Umbilical cord (tissue), 2 donors: Measurements from ENCODE around the gene VSTM2A. TPM values are rescaled to one million over a fixed set of nuclear protein-coding genes. Genes with fewer than 3 reads are reported as not detected.
"Not testable (repeated sequence)": the region's sequence is repeated elsewhere in the genome, so short reads cannot be mapped to it uniquely, and the experiment has no call there.

ENCODE experiments used
- DNase-seq: peaks from one replicate; pipeline ENCODE4 v3.0.0-alpha.2; 2015; ENCODE audit warnings: low spot score
- total RNA-seq: library from RNA; depleted of rRNA; stranded (reverse); fragments of >200 nt; gene quantifications from one replicate; pipeline ENCODE4 v1.2.3, GENCODE V29; 2014; ENCODE audit warnings: low replicate concordance; ENCODE audit not compliant: insufficient read depth

VSTM2A gene, protein sequence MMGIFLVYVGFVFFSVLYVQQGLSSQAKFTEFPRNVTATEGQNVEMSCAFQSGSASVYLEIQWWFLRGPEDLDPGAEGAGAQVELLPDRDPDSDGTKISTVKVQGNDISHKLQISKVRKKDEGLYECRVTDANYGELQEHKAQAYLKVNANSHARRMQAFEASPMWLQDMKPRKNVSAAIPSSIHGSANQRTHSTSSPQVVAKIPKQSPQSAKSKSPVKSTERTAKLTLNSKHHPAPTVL
- 10.8 TPM for total RNA-seq

GRCh38 chr7:54541669-54542625 is at the start of gene VSTM2A:
Gene VSTM2A (plus strand): TSS chr7:54542375. CDS start chr7:54542731, 356 bp downstream.
- DNase-seq: no peak

- not testable (repeated sequence) for DNase-seq
Measured at GRCh38 chr7:54504531-54504930, 37.6 kb upstream of the VSTM2A start.

- no peak for DNase-seq
Measured at GRCh38 chr7:54529568-54529967, 12.6 kb upstream of the VSTM2A start.

GRCh38 chr7:54538122-54538521 is 4.1 kb upstream of the VSTM2A start:
- DNase-seq: no peak

DNA sequence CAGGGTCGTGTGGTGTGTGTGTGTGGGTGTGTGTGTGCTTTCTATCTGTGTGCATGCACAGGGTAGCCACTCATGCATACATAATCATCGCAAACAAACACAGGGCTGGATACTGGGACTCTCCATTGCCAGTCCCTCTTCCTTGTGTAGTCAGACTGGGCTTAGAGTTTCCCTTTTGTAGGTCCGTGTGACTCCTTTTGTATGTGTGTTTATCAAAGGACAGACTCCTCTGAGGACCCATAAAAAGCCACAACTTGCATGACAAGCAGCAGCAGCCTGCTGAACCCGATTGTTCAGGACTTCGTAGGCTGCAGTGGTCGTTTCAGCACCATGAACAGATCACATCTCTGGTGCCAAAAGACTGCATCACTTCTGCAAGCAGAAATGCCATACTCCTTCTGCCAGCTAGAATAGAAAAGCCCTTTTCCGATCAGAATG is 895 bp downstream of the VSTM2A start:
- peak; percentile 52 for DNase-seq

DNA sequence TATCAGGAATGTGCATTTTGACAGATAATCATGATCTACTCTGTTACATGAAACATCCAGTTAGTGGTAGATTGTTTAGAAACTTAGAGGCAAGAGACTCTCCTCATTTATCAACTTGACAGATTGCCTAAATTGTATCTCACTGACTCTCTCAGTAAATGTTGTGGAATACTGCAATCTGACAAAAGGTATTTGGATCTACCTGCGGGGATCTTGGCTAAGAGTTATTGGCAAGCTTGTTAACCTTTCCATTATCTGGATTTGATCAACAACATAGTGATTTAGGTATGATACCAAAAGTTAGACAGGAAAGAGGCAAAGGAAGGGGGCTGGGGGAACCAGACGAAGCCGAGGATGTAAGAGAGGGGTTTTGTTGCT is 2.0 kb downstream of the VSTM2A start:
- no peak for DNase-seq

DNA sequence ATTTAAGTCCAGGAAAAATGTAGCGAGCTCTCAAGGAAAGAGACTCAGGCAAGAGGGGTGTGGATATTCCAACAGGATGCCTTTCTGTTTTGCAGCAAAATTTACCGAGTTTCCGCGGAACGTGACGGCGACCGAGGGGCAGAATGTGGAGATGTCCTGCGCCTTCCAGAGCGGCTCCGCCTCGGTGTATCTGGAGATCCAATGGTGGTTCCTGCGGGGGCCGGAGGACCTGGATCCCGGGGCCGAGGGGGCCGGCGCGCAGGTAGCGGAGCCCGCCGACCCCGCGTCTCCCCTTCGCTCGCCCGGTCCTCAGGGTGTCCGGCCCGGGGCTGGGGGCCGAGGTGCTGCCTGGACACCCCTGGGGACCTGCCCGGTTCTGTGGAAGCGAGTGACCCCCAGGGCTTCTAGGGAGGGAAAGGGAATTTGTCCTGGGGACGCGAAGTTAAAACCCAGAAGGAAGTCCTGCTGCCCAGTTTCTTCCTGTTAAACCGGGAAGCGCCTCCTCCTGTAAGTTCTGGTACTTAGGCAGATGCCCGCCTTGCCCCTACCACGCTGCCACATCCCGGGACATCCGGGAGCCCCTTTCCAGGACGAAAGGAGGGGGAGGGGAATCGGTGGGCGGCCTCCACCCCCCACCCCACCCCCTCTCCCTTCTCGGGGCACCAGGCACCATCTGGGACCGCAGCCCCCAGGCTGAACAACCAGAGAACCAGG is 2.5 kb downstream of the VSTM2A start:
- DNase-seq: no peak

GRCh38 chr7:54545241-54545563 is 3.0 kb downstream of the VSTM2A start:
- no peak for DNase-seq

- DNase-seq: no peak
Measured at GRCh38 chr7:54546081-54546985, 4.2 kb downstream of the VSTM2A start.

- DNase-seq: no peak
Measured at GRCh38 chr7:54546986-54547314, 4.8 kb downstream of the VSTM2A start.

DNA sequence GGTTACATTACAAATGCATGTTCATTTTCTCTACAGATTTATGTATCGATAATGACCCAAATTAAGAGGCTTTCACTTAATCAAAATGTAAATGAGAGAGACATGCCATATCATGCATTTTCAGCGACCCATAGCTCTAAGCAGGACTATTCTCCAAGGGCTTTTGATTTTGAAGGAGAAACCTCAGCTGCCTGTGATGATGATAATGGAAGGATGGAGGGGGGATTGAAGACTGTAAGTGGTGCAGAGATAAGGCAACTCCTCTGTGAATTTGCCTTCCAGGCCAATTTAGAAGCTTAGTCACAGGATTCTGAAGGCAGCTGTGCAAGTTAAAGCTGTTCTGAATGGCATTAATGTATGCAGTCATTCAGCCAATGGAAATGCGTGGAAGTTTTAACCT is 8.3 kb downstream of the VSTM2A start:
- no peak for DNase-seq

DNA sequence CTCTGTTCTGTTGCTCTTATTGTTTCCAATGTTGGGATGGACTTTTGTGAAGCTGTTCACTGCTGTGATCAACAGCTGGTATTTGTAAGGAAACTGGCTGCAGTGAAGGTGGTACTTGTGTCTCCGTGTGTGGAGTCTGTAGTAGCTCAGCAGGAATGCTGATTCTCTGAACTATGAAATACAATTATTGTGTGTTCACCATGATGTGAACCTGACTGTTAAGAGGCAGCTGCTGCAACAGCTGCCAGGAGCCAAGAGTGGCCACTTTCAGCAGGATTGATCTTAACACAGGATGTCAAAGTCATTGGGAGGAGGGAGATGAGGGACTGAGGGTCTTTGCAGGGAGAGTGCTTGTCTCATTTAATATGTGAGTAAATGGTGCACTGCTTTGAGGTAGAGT is 13.9 kb downstream of the VSTM2A start:
- no peak for DNase-seq

GRCh38 chr7:54559401-54559800 is 17.2 kb downstream of the VSTM2A start:
- no peak for DNase-seq

DNA sequence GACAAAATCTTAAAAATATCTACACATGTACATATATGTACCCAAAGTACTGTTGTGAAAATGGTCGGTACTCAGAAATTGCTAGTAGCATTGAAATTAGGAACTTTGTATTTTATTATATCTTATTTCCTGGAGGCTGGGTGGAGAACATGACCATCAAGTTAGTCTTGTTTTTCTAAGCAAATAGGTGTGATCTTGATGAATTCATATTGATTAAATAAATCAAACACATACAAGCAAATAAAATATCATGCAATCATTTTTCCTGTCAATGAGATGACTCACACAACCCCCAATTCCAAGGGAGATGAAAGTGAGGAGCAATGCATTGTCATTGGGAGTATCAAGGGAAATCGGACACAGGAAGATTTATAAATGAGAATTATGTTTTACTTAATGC is 18.0 kb downstream of the VSTM2A start:
- no peak for DNase-seq

DNA sequence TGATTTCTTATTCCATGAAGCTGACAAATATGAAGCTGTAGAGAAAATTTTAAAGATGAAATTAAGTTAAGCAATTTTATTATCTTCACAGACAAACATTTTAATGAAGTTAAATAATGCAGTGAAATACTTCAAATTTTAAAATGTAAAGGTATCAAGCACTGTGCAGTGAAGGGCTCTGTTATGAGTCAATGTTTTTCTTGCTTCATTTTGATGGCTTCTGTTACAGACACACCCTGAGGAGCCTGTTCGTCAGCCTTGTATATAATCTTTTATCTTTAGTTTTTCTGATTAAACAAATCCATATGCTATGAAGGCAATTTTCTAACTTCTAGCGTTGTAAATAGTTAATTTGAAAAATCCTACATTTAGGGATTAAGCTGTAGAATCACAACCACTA is 18.5 kb downstream of the VSTM2A start:
- no peak for DNase-seq

DNA sequence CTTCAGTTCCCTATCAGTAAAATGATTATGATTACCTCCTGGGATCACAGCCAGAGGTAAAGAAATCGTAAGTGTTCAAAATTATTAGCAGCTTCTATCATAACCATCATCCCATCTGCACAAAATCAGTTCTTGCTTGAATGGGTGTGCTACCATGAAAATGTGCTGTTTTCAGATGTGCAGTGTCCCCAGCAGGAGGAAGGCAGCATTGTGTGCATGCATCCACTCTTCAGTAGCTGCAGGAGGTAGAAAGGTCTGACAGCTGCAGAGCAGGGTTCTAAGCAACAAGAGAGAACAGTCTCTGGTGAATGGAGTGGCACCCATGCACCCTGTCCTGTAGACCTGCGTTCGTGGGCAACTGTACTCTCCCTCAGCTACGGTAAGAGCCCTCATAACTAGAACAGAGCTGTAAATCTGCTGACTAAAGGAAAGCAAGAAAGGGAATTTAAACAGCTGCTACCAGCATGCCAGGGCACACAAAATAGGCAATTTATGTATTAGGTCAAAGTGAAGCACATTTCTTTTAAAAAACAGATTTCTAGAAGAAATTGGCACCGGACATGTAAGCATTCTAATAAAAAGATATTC is 21.2 kb downstream of the VSTM2A start:
- DNase-seq: no peak

DNA sequence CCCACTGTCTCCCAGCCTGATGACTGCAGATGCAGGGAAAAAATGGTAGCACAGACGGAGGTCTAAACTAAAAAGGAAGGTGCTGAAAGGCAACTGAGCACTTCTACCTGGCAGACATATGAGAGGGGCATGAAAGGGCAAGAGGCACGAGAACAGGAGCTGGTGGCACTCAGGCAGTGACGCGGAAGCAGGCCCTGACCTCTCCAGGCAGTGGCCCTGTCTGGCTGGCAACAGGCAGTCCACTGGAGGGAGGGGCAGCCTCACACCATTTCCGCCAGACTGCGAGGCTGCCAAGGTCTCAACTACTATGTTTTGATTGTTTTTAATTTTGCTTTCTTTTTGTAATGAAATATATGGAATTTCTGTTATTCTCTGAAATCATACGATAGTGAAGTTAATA is 23.3 kb downstream of the VSTM2A start:
- no peak for DNase-seq

- DNase-seq: no peak
Measured at GRCh38 chr7:54581511-54581910, 39.3 kb downstream of the VSTM2A start.

- no peak for DNase-seq
Measured at GRCh38 chr7:54591404-54592386, 49.5 kb downstream of the VSTM2A start.

GRCh38 chr7:54596747-54597146 is 54.6 kb downstream of the VSTM2A start:
- no peak for DNase-seq
